Keratinocyte (primary cell): ENCODE measurements around the gene WNT6. TPM values are rescaled to one million over a fixed set of nuclear protein-coding genes. Genes with fewer than 3 reads are reported as not detected.

Experiments
- DNase-seq: peaks from one replicate; pipeline ENCODE4 v3.0.0-alpha.2; 2011; ENCODE audit warnings: low read depth, missing footprints, low spot score
- FAIRE-seq: peaks from 2 replicates; lab custom pipeline; 2011; peaks lifted over from hg19 to GRCh38; lab: Jason Lieb, UNC
- H2AFZ ChIP-seq: 2 replicates; pipeline ENCODE4 v1.6.0; 2012; ENCODE audit warnings: low read length, control low read depth, inconsistent platforms; ENCODE audit not compliant: control insufficient read depth
- H3K27ac ChIP-seq: 2 replicates; pipeline ENCODE4 v1.5.1; 2011; ENCODE audit warnings: low read length; ENCODE audit not compliant: control insufficient read depth, insufficient read depth
- H3K27me3 ChIP-seq: 3 replicates; pipeline ENCODE4 v1.6.0; 2011; ENCODE audit warnings: low read length; ENCODE audit not compliant: control insufficient read depth, insufficient read depth; ENCODE audit errors: extremely low read depth
- H3K36me3 ChIP-seq, 2 experiments: 2 replicates in 1 of 2; 3 replicates in 1 of 2; pipeline ENCODE4 v1.5.1; 2011; ENCODE audit warnings: low read length in 2 of 2, mild to moderate bottlenecking in 1 of 2; ENCODE audit not compliant: control insufficient read depth in 2 of 2, insufficient read depth in 2 of 2; ENCODE audit errors: extremely low read depth in 1 of 2
- H3K4me1 ChIP-seq: 3 replicates; pipeline ENCODE4 v1.5.1; 2011; ENCODE audit warnings: low read length; ENCODE audit not compliant: control insufficient read depth, insufficient read depth; ENCODE audit errors: extremely low read depth
- H3K4me2 ChIP-seq: 3 replicates; pipeline ENCODE4 v1.6.0; 2011; ENCODE audit warnings: low read depth, low read length; ENCODE audit not compliant: control insufficient read depth, insufficient read depth; ENCODE audit errors: extremely low read depth
- H3K4me3 ChIP-seq, 3 experiments: fragments of 200-600 bp in 1 of 3; sonication (generic) in 1 of 3; 2 replicates in 2 of 3; 3 replicates in 1 of 3; pipeline ENCODE4 v1.5.1; 2011 to 2016; ENCODE audit warnings: low read length in 3 of 3, mild to moderate bottlenecking in 3 of 3, control low read depth in 2 of 3, inconsistent platforms in 1 of 3, low read depth in 1 of 3, mixed read lengths in 1 of 3, mixed run types in 1 of 3, moderate library complexity in 1 of 3; ENCODE audit not compliant: control insufficient read depth in 2 of 3, insufficient read depth in 2 of 3; ENCODE audit errors: extremely low read depth in 1 of 3
- H3K79me2 ChIP-seq: 2 replicates; pipeline ENCODE4 v1.6.0; 2012; ENCODE audit warnings: low read length; ENCODE audit not compliant: control insufficient read depth, insufficient read depth
- H3K9ac ChIP-seq: 3 replicates; pipeline ENCODE4 v1.6.0; 2011; ENCODE audit warnings: low read length; ENCODE audit not compliant: control insufficient read depth, insufficient read depth; ENCODE audit errors: extremely low read depth
- H3K9me1 ChIP-seq: 3 replicates; pipeline ENCODE4 v1.6.0; 2011; ENCODE audit warnings: low read length; ENCODE audit not compliant: control insufficient read depth, insufficient read depth; ENCODE audit errors: extremely low read depth
- H3K9me3 ChIP-seq: 2 replicates; pipeline ENCODE4 v1.5.1; 2012; ENCODE audit warnings: low read depth, low read length; ENCODE audit not compliant: control insufficient read depth
- H4K20me1 ChIP-seq: 3 replicates; pipeline ENCODE4 v1.6.0; 2011; ENCODE audit warnings: low read length; ENCODE audit not compliant: control insufficient read depth, insufficient read depth; ENCODE audit errors: extremely low read depth
- EZH2 ChIP-seq: IDR thresholded peaks from one replicate; pipeline ENCODE4 v1.6.1; 2012; ENCODE audit warnings: inconsistent platforms, mild to moderate bottlenecking, low read length, moderate library complexity
- dilution Hi-C: fragments of 300-500 bp; cut with MboI; formaldehyde crosslinking; loops from one replicate; pipeline ENCODE4 v1.7.0; 2020; ENCODE audit warnings: low sequenced_read_pairs; ENCODE audit not compliant: extremely low pct_ligation_motif_present
- polyA plus RNA-seq, 5 experiments: library from polyadenylated mRNA; depleted of rRNA in 3 of 5; stranded (reverse) in 3 of 5; stranded (forward) in 1 of 5; unstranded in 1 of 5; fragments of >200 nt; gene quantifications; 1 replicate in 1 of 5; 2 replicates in 3 of 5; 3 replicates in 1 of 5; pipeline versions ENCODE4 v1.2.1 to v1.2.3, GENCODE V29; 2011 to 2012; ENCODE audit warnings: missing spikeins in 2 of 5, low read depth in 1 of 5, low replicate concordance in 1 of 5
- TF ChIP-seq, protein P1 (sequence below), 3 experiments: IDR thresholded peaks in 1 of 3; conservative IDR thresholded peaks in 1 of 3; optimal IDR thresholded peaks in 1 of 3; 2 replicates in 2 of 3; 3 replicates in 1 of 3; pipeline versions ENCODE3 to v1.5.1; 2011; ENCODE audit warnings: low read length in 3 of 3, mild to moderate bottlenecking in 3 of 3, moderate library complexity in 2 of 3, control low read depth in 1 of 3, inconsistent platforms in 1 of 3; ENCODE audit not compliant: insufficient read depth in 2 of 3; ENCODE audit errors: extremely low read depth in 1 of 3

Gene WNT6
- polyA plus RNA-seq, 1 donor (not counting 4 experiments of a cell fraction or from before 2014, with no cell fraction given), result not detected

GRCh38 chr2:218828477-218828778, 31.2 kb upstream of the WNT6 start:
- Histone ChIP-seq H3K36me3 (no peaks in the 10 kb centered on the region), H3K27ac (no peak overlapping the region), H2AFZ (no peak overlapping the region), H3K9me1 (no peaks in the 10 kb centered on the region), H3K9me3 (no peaks in the 10 kb centered on the region), H3K27me3 (peaks cover 16% of the 10 kb centered on the region), H4K20me1 (no peaks in the 10 kb centered on the region), H3K4me2 (no peak overlapping the region), H3K4me1 (peaks cover 4% of the 10 kb centered on the region), H3K4me3 (no peak overlapping the region), H3K9ac (no peak overlapping the region), H3K79me2 (no peaks in the 10 kb centered on the region)
- FAIRE-seq (no peak), DNase-seq (no peak)
- no peak for TF ChIP-seq EZH2
- TF ChIP-seq, protein P1, sequence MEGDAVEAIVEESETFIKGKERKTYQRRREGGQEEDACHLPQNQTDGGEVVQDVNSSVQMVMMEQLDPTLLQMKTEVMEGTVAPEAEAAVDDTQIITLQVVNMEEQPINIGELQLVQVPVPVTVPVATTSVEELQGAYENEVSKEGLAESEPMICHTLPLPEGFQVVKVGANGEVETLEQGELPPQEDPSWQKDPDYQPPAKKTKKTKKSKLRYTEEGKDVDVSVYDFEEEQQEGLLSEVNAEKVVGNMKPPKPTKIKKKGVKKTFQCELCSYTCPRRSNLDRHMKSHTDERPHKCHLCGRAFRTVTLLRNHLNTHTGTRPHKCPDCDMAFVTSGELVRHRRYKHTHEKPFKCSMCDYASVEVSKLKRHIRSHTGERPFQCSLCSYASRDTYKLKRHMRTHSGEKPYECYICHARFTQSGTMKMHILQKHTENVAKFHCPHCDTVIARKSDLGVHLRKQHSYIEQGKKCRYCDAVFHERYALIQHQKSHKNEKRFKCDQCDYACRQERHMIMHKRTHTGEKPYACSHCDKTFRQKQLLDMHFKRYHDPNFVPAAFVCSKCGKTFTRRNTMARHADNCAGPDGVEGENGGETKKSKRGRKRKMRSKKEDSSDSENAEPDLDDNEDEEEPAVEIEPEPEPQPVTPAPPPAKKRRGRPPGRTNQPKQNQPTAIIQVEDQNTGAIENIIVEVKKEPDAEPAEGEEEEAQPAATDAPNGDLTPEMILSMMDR (optimal IDR thresholded peaks at IDR 0.05 in 1 of 3, IDR thresholded peaks at IDR 0.05 in 1 of 3, conservative IDR thresholded peaks at IDR 0.05 in 1 of 3; ENCODE audit: extremely low read depth in 1 of 3, insufficient read depth in 2 of 3, low read length in 3 of 3), result no peak
- dilution Hi-C loops, result no loop called here

DNA sequence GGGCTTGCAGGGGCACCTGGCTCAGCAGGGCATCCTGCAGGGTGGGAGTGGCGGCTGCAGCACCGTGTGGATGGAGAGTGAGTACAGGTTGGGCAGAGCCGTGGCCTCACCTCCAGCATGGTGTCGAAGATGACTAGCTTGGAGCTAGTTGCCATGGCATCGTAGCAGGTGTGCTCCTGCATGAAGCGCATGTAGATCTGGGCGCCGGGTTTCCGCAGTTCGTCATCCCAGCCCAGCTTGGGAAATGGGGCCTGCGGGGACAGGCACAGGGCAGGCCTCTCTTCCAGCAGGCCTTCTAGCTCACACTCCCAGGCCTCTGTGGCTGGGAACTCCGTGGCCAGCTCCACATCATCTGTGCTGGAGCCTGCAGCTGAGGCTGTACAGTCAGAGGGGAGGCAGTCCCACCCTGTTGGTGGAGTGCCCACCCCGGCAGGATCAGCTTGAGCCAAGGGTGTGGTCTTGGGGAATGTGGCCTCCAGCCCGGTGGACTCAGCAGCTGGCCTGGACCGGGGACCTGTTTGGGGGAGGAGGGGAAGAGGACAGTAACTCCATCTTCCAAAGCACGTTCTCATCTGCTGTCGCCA, 29.6 kb upstream of the WNT6 start:
- Histone ChIP-seq H3K9me1 (no peaks in the 10 kb centered on the region), H3K4me1 (peaks cover 4% of the 10 kb centered on the region), H3K79me2 (no peaks in the 10 kb centered on the region), H3K9ac (no peak overlapping the region), H3K27ac (no peak overlapping the region), H3K36me3 (no peaks in the 10 kb centered on the region), H3K27me3 (peaks cover 25% of the 10 kb centered on the region), H4K20me1 (no peaks in the 10 kb centered on the region), H3K4me3 (no peak overlapping the region), H3K4me2 (no peak overlapping the region), H2AFZ (no peak overlapping the region), H3K9me3 (no peaks in the 10 kb centered on the region)
- no peak for TF ChIP-seq EZH2
- TF ChIP-seq, protein P1 (optimal IDR thresholded peaks at IDR 0.05 in 1 of 3, IDR thresholded peaks at IDR 0.05 in 1 of 3, conservative IDR thresholded peaks at IDR 0.05 in 1 of 3; ENCODE audit: extremely low read depth in 1 of 3, insufficient read depth in 2 of 3, low read length in 3 of 3), result no peak
- FAIRE-seq (no peak), DNase-seq (no peak)
- dilution Hi-C loops, result no loop called here
